Measurements from ENCODE around the gene SCAMP1.

SCAMP1 gene

GRCh38 chr5:78359831-78360673 is at the start of gene SCAMP1:
Gene SCAMP1, plus strand, starts transcription at chr5:78360617. Its CDS starts 55 bp downstream, at chr5:78360672.
- ATAC-seq (peak; percentile 95), DNase-seq (peak; percentile 95)
- Mint-ChIP-seq H3K36me3 (ENCODE audit: low read depth) (peaks cover 5% of the 10 kb centered on the region), H3K27ac (peak within 1 kb of the TSS; percentile 97), H3K27me3 (no peaks in the 10 kb centered on the region), H3K4me3 (peak within 1 kb of the TSS; percentile 93), H3K9me3 (no peaks in the 10 kb centered on the region), H3K4me1 (peaks cover 36% of the 10 kb centered on the region)

- Mint-ChIP-seq H3K27me3 (peaks cover 2% of the 10 kb centered on the region), H3K36me3 (ENCODE audit: low read depth) (no peaks in the 10 kb centered on the region), H3K9me3 (no peaks in the 10 kb centered on the region), H3K4me1 (no peaks in the 10 kb centered on the region), H3K4me3 (no peak overlapping the region), H3K27ac (no peak overlapping the region)
- no peak for ATAC-seq
- no peak for DNase-seq
Measured at GRCh38 chr5:78317515-78317914, 42.9 kb upstream of the SCAMP1 start.

- Mint-ChIP-seq H3K9me3 (no peaks in the 10 kb centered on the region), H3K27me3 (no peaks in the 10 kb centered on the region), H3K4me1 (no peaks in the 10 kb centered on the region), H3K36me3 (ENCODE audit: low read depth) (no peaks in the 10 kb centered on the region), H3K4me3 (no peak overlapping the region), H3K27ac (no peak overlapping the region)
- DNase-seq: no peak
- ATAC-seq: no peak
Measured at GRCh38 chr5:78318337-78318736, 42.1 kb upstream of the SCAMP1 start.

- Mint-ChIP-seq H3K27ac (no peak overlapping the region), H3K4me3 (no peak overlapping the region), H3K4me1 (no peaks in the 10 kb centered on the region), H3K9me3 (no peaks in the 10 kb centered on the region), H3K36me3 (ENCODE audit: low read depth) (no peaks in the 10 kb centered on the region), H3K27me3 (peaks cover 4% of the 10 kb centered on the region)
- ATAC-seq: no peak
- DNase-seq: no peak
Measured at GRCh38 chr5:78320401-78320800, 40.0 kb upstream of the SCAMP1 start.

- H3K4me3 Mint-ChIP-seq: no peak overlapping the region
- H3K27ac Mint-ChIP-seq: no peak overlapping the region
- DNase-seq (no peak), ATAC-seq (no peak)
- no peaks in the 10 kb centered on the region for H3K4me1 Mint-ChIP-seq
- no peaks in the 10 kb centered on the region for H3K9me3 Mint-ChIP-seq
- H3K36me3 Mint-ChIP-seq (ENCODE audit: low read depth): no peaks in the 10 kb centered on the region
- H3K27me3 Mint-ChIP-seq: peaks cover 4% of the 10 kb centered on the region
Measured at GRCh38 chr5:78323241-78323640, 37.2 kb upstream of the SCAMP1 start.

GRCh38 chr5:78326930-78327329 is 33.5 kb upstream of the SCAMP1 start:
- H3K9me3 Mint-ChIP-seq: no peaks in the 10 kb centered on the region

GRCh38 chr5:78327761-78328510 is 32.5 kb upstream of the SCAMP1 start:
- Mint-ChIP-seq H3K4me3 (no peak overlapping the region), H3K27me3 (peaks cover 10% of the 10 kb centered on the region), H3K4me1 (no peaks in the 10 kb centered on the region), H3K9me3 (no peaks in the 10 kb centered on the region), H3K27ac (no peak overlapping the region), H3K36me3 (ENCODE audit: low read depth) (no peaks in the 10 kb centered on the region)
- DNase-seq: no peak
- ATAC-seq: no peak

More at GRCh38 chr5:78326930-78327329, 33.5 kb upstream of the SCAMP1 start:
- no peaks in the 10 kb centered on the region for H3K4me1 Mint-ChIP-seq
- peak; percentile 52 for ATAC-seq
- H3K4me3 Mint-ChIP-seq: no peak overlapping the region
- no peaks in the 10 kb centered on the region for H3K36me3 Mint-ChIP-seq (ENCODE audit: low read depth)
- no peak overlapping the region for H3K27ac Mint-ChIP-seq
- DNase-seq: no peak
- peaks cover 10% of the 10 kb centered on the region for H3K27me3 Mint-ChIP-seq

- no peak for DNase-seq
Measured at GRCh38 chr5:78328585-78329173, 31.7 kb upstream of the SCAMP1 start.

GRCh38 chr5:78331523-78332080 is 28.8 kb upstream of the SCAMP1 start:
- Mint-ChIP-seq H3K9me3 (peaks cover 4% of the 10 kb centered on the region), H3K4me1 (no peaks in the 10 kb centered on the region), H3K27ac (no peak overlapping the region), H3K4me3 (no peak overlapping the region), H3K27me3 (peaks cover 12% of the 10 kb centered on the region), H3K36me3 (ENCODE audit: low read depth) (no peaks in the 10 kb centered on the region)
- DNase-seq (no peak), ATAC-seq (no peak)

More at GRCh38 chr5:78328585-78329173, 31.7 kb upstream of the SCAMP1 start:
- ATAC-seq: no peak
- Mint-ChIP-seq H3K9me3 (no peaks in the 10 kb centered on the region), H3K27ac (no peak overlapping the region), H3K4me1 (no peaks in the 10 kb centered on the region), H3K27me3 (peaks cover 10% of the 10 kb centered on the region), H3K4me3 (no peak overlapping the region), H3K36me3 (ENCODE audit: low read depth) (no peaks in the 10 kb centered on the region)

GRCh38 chr5:78334811-78335210 is 25.6 kb upstream of the SCAMP1 start:
- Mint-ChIP-seq H3K4me1 (no peaks in the 10 kb centered on the region), H3K9me3 (peaks cover 15% of the 10 kb centered on the region), H3K4me3 (no peak overlapping the region), H3K27me3 (peaks cover 18% of the 10 kb centered on the region), H3K36me3 (ENCODE audit: low read depth) (peaks cover 7% of the 10 kb centered on the region), H3K27ac (no peak overlapping the region)
- DNase-seq (no peak), ATAC-seq (no peak)

- no peak for DNase-seq
- ATAC-seq: no peak
- Mint-ChIP-seq H3K27ac (no peak overlapping the region), H3K9me3 (peaks cover 15% of the 10 kb centered on the region), H3K27me3 (peaks cover 16% of the 10 kb centered on the region), H3K36me3 (ENCODE audit: low read depth) (peaks cover 7% of the 10 kb centered on the region), H3K4me3 (no peak overlapping the region), H3K4me1 (no peaks in the 10 kb centered on the region)
Measured at GRCh38 chr5:78335976-78336375, 24.4 kb upstream of the SCAMP1 start.

- no peak overlapping the region for H3K27ac Mint-ChIP-seq
Measured at GRCh38 chr5:78336698-78337097, 23.7 kb upstream of the SCAMP1 start.

GRCh38 chr5:78339617-78340436 is 20.6 kb upstream of the SCAMP1 start:
- ATAC-seq (no peak), DNase-seq (no peak)
- Mint-ChIP-seq H3K36me3 (ENCODE audit: low read depth) (peaks cover 7% of the 10 kb centered on the region), H3K9me3 (peaks cover 15% of the 10 kb centered on the region), H3K27me3 (peaks cover 14% of the 10 kb centered on the region), H3K4me1 (no peaks in the 10 kb centered on the region), H3K27ac (no peak overlapping the region), H3K4me3 (no peak overlapping the region)

More at GRCh38 chr5:78336698-78337097, 23.7 kb upstream of the SCAMP1 start:
- Mint-ChIP-seq H3K36me3 (ENCODE audit: low read depth) (peaks cover 7% of the 10 kb centered on the region), H3K9me3 (peaks cover 15% of the 10 kb centered on the region), H3K4me1 (no peaks in the 10 kb centered on the region), H3K27me3 (peaks cover 14% of the 10 kb centered on the region), H3K4me3 (no peak overlapping the region)
- ATAC-seq (no peak), DNase-seq (no peak)

- Mint-ChIP-seq H3K4me1 (no peaks in the 10 kb centered on the region), H3K27me3 (peaks cover 9% of the 10 kb centered on the region), H3K9me3 (peaks cover 13% of the 10 kb centered on the region), H3K27ac (no peak overlapping the region), H3K4me3 (no peak overlapping the region), H3K36me3 (ENCODE audit: low read depth) (peaks cover 7% of the 10 kb centered on the region)
- ATAC-seq (no peak), DNase-seq (no peak)
Measured at GRCh38 chr5:78341440-78341839, 19.0 kb upstream of the SCAMP1 start.
